ENCODE measurements around the gene CKS2.
"Not testable (repeated sequence)": the region's sequence is repeated elsewhere in the genome, so short reads cannot be mapped to it uniquely, and the experiment has no call there.

CKS2 gene

DNA sequence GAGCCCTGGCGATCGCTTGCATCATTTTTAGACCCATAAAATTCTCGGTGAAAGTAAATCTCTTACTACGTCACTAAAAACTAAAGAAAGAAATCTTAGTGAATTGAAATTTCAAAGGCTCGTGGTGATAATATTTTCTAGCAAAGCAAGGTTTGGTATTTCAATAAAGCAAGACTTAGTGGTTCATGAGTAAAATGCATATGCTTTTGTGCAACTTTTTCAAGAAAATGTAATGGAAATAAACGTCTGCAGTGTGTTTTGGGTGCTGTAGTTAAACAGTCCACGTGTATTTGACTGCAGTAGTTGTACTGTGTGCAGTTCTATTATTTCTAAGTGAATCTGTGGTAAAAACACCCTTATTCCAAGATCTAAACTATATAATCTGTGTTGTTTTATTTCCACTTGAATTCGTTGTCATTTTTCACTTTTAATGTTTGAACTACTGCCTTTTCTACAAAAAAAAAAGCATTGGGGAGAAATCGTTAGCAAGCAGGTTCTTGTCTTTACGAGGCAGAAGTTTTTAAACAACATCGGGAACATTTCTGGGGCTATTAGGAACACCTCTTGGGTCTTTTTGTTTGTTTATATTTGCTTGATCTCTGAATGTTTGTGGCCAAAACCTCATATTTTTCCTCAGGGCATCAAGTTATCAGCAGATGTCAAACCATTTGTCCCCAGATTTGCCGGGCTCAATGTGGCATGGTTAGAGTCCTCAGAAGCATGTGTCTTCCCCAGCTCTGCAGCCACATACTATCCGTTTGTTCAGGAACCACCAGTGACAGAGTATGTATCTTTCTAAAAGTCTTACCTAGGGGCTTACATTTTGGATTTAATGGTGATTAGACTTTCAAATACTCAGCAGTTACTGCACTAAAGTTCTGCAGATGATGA is 8.3 kb downstream of the CKS2 start:
- H3K4me3 ChIP-seq (ENCODE audit: low read length), result peak overlapping the region; percentile 75
- TF ChIP-seq ZNF274 (IDR thresholded peaks at IDR 0.05; ENCODE audit: low read depth, low read length), result no peak

DNA sequence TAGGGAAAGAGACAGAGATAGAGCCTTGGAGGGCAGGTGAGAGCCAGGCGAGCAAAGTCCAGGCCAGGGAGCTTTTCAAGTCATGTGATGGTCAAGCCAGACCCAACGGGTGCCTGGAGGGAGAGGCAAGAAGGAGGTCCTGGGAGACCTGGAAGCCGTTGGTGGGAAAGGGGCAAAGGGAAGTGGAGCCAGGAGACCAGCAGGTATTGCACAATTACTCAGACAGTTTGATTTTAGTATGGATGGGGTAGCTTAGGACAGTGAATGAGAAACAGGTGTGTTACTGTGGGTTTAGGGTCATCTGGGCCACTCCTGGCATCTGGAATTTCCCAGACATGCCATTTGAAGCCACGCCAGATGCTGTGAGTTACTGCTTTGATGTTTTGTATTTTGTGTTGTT is 12.4 kb downstream of the CKS2 start:
- H3K4me3 ChIP-seq (ENCODE audit: low read length), result no peak overlapping the region
- no peak for TF ChIP-seq ZNF274 (IDR thresholded peaks at IDR 0.05; ENCODE audit: low read depth, low read length)

DNA sequence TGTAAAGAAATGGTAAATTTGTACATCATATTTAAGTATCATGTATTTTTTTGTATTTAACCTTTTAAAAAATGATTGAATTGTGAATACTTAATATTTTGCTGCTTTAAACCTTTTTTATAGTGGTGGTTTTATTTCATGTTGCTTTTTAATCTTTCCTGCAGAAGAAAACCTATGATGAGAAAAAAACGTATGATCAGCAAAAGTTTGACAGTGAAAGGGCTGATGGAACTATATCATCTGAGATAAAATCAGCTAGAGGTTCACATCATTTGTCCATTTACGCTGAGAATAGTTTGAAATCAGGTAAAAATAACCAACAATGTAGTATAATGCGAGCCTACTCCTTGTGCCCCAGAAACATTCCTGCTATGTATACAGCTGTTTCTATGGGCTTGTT is 14.7 kb downstream of the CKS2 start:
- H3K4me3 ChIP-seq (ENCODE audit: low read length), result no peak overlapping the region
- TF ChIP-seq ZNF274 (IDR thresholded peaks at IDR 0.05; ENCODE audit: low read depth, low read length), result no peak

DNA sequence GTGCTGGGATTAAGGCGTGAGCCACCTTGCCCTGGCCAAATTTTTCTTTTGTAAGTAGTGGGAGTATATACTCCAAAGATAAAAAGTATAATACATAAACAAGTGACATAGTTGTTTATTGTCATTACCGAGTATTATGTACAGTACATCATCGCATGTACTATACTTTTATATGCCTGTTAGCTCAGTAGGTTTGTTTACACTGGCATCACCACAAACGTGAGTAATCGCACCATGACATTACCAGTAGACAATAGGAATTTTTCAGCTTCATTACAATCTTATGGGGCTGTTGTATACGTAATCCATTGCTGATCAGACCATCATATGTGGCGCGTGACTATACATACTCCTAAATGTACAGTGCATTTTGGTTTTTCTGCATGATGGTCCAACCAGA is 17.1 kb downstream of the CKS2 start:
- TF ChIP-seq ZNF274 (IDR thresholded peaks at IDR 0.05; ENCODE audit: low read depth, low read length), result no peak
- H3K4me3 ChIP-seq (ENCODE audit: low read length), result no peak overlapping the region

DNA sequence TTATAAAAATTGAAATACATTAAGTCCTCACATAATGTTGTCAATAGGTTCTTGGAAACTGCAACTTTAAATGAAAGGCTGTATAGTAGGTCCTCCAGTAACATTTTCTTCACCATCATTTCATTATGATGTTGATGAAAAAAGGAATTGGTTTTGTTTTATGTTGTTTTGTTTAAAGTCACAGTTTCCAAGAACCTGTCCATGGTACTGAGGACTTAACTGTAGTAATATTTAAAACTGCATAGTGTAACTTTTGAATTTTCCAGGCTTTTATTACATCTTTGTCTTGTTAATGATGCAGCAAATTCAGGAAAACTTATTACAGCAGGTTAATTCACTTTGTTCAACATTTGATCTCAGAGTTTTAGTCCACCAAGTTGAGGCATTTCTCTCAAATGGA is 18.9 kb downstream of the CKS2 start:
- no peak for TF ChIP-seq ZNF274 (IDR thresholded peaks at IDR 0.05; ENCODE audit: low read depth, low read length)
- no peak overlapping the region for H3K4me3 ChIP-seq (ENCODE audit: low read length)

DNA sequence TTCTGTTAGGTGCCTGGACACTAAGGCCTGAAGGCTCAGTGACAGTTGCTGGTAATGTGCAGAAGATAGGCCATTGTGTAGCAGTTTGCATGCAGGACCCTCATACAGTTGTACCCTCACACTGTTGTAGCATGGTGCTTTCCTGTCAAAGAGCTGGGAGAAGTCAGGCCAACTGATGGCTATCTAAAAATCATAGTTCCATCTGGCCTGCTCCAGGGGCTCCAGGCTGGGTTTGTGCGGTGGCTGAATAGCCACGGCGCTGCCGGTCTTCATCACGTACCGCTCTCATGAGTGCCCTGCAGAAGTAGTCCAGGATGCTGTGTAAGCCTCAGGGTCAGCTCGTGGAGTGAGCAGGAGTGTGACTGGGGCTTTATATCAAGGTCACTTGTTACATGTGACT is 19.5 kb downstream of the CKS2 start:
- TF ChIP-seq ZNF274 (IDR thresholded peaks at IDR 0.05; ENCODE audit: low read depth, low read length), result no peak
- H3K4me3 ChIP-seq (ENCODE audit: low read length), result no peak overlapping the region

- H3K4me3 ChIP-seq (ENCODE audit: low read length), result no peak overlapping the region
- TF ChIP-seq ZNF274 (IDR thresholded peaks at IDR 0.05; ENCODE audit: low read depth, low read length), result no peak
Observed at GRCh38 chr9:89339807-89340206, 28.8 kb downstream of the CKS2 start.

- no peak overlapping the region for H3K4me3 ChIP-seq (ENCODE audit: low read length)
- no peak for TF ChIP-seq ZNF274 (IDR thresholded peaks at IDR 0.05; ENCODE audit: low read depth, low read length)
Observed at GRCh38 chr9:89340332-89340731, 29.3 kb downstream of the CKS2 start.

GRCh38 chr9:89342213-89342612 is 31.2 kb downstream of the CKS2 start:
- no peak for TF ChIP-seq ZNF274 (IDR thresholded peaks at IDR 0.05; ENCODE audit: low read depth, low read length)
- H3K4me3 ChIP-seq (ENCODE audit: low read length), result no peak overlapping the region

DNA sequence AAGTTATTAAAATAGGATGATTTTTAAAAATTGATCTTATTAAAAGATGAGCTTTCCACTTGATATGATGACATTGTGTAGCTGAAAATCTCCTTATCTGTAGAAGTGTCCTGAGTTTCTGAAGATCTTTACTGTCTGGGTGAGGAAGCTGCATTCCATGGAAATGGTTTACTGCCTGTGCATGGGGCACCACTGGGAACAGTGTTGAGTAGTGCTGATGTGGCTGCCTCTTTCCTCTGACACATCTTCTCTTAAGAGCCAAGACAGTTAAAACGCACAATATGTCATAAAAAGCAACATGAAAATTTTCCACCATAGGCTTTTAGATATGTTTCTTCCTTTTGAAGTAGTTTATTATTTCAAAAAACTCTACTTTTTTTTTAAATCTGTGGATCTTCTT is 32.0 kb downstream of the CKS2 start:
- TF ChIP-seq ZNF274 (IDR thresholded peaks at IDR 0.05; ENCODE audit: low read depth, low read length), result no peak
- no peak overlapping the region for H3K4me3 ChIP-seq (ENCODE audit: low read length)

DNA sequence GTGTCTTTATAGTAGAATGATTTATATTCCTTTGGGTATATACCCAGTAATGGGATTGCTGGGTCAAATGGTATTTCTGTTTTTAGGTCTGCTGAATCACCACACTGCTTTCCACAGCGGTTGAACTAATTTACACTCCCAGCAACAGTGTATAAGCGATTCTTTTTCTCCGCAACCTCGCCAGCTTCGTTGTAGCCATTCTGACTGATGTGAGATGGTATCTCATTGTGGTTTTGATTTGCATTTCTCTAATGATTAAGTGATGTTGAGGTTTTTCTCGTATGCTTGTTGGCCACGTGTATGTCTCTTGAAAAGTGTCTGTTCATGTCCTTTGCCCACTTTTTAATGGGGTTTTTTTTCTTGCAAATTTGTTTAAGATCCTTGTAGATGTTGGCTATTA is 32.8 kb downstream of the CKS2 start:
- H3K4me3 ChIP-seq (ENCODE audit: low read length), result not testable (repeated sequence)

DNA sequence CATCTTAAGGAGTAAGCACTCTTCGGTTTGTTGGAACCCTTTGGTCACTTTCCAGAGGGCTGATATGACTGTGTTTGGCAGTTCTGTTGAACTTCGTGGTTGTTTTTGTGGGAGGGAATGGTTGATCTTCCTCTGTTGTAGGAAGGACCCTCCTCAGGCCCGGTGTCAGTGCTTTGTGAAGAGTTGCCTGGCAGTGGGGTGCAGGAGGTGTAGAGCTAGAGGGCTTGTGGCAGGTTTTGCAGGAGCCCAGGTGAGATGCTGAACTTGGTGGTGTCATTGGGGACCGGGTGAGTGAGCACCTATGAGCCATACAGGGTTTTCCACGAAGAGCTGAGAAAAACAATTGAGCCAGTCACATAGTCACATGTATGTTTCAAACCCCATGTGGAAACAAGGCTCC is 34.5 kb downstream of the CKS2 start:
- TF ChIP-seq ZNF274 (IDR thresholded peaks at IDR 0.05; ENCODE audit: low read depth, low read length), result no peak
- no peak overlapping the region for H3K4me3 ChIP-seq (ENCODE audit: low read length)

DNA sequence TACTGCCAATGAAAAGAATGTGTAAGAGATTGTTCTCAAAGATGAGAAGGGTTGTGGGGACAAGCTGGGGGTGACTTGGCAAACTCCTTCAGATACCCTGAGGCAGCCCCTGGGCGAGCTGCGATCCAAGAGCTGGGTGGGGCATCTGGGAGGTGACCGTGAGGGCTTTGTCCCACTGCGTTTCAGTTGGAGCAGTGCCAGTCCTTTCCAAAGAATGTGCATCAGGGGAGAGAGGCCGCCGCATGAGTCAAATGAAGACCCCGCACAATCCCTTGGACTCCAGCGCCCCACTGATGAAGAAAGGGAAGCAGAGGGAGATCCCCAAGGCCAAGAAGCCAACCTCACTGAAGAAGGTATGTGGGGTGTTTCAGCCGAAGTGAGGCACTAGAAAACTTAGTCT is 35.7 kb downstream of the CKS2 start:
- H3K4me3 ChIP-seq (ENCODE audit: low read length), result no peak overlapping the region
- TF ChIP-seq ZNF274 (IDR thresholded peaks at IDR 0.05; ENCODE audit: low read depth, low read length), result no peak

GRCh38 chr9:89347651-89348050 is 36.7 kb downstream of the CKS2 start:
- no peak for TF ChIP-seq ZNF274 (IDR thresholded peaks at IDR 0.05; ENCODE audit: low read depth, low read length)

GRCh38 chr9:89349607-89350006 is 38.6 kb downstream of the CKS2 start:
- no peak overlapping the region for H3K4me3 ChIP-seq (ENCODE audit: low read length)
- TF ChIP-seq ZNF274 (IDR thresholded peaks at IDR 0.05; ENCODE audit: low read depth, low read length), result no peak

More at GRCh38 chr9:89347651-89348050, 36.7 kb downstream of the CKS2 start:
- no peak overlapping the region for H3K4me3 ChIP-seq (ENCODE audit: low read length)
